GM10248 (cell line): ENCODE results near the gene ACOX3.
"Not testable (repeated sequence)": the region's sequence is repeated elsewhere in the genome, so short reads cannot be mapped to it uniquely, and the experiment has no call there.

Experiments
- CTCF ChIA-PET: fragments of 300-600 bp; sonication (Branson Sonifier 250); formaldehyde crosslinking; extraction: SDS; loops from one replicate; lab custom pipeline; 2021; ENCODE audit warnings: antibody characterized with exemption; lab: Yijun Ruan, JAX
- POLR2A ChIA-PET: fragments of 350-650 bp; sonication (Branson Sonifier 250); formaldehyde crosslinking; extraction: SDS; loops from one replicate; lab custom pipeline; 2020; ENCODE audit warnings: antibody characterized with exemption; lab: Yijun Ruan, JAX
- DNase-seq: peaks from one replicate; pipeline ENCODE4 v3.0.0; 2012; ENCODE audit errors: extremely low spot score
- CTCF ChIP-seq: IDR thresholded peaks from 2 replicates; pipeline ENCODE4 v1.5.1; 2012; ENCODE audit warnings: mild to moderate bottlenecking, low read depth; ENCODE audit errors: extremely low read depth, missing control alignments, control extremely low read depth

ACOX3 gene

GRCh38 chr4:8352368-8353157 is 88.0 kb downstream of the ACOX3 start:
- ChIA-PET POLR2A (no interaction called here), CTCF (interaction anchor here (0.8 kb wide), 1 partner anchor 50 kb away, joined by 3 read pairs; no protein-coding TSS in a partner anchor)
- DNase-seq = no peak
- no peak for TF ChIP-seq CTCF

- POLR2A ChIA-PET = no interaction called here
- no peak for TF ChIP-seq CTCF
- DNase-seq = no peak
- CTCF ChIA-PET = interaction anchor here (0.8 kb wide), 1 partner anchor 51 kb away, joined by 3 read pairs; no protein-coding TSS in a partner anchor
Measured at GRCh38 chr4:8351931-8352367, 88.6 kb downstream of the ACOX3 start.

GRCh38 chr4:8350841-8351461 is 89.6 kb downstream of the ACOX3 start:
- ChIA-PET CTCF (no interaction called here), POLR2A (no interaction called here)
- DNase-seq = no peak
- no peak for TF ChIP-seq CTCF

- no peak for DNase-seq
- ChIA-PET POLR2A (no interaction called here), CTCF (interaction anchor here (0.7 to 1.0 kb wide), 2 partner anchors 12 to 42 kb away, joined by 3 read pairs; no protein-coding TSS in a partner anchor)
- TF ChIP-seq CTCF = no peak
Measured at GRCh38 chr4:8350352-8350751, 90.2 kb downstream of the ACOX3 start.

- no peak for DNase-seq
- TF ChIP-seq CTCF = no peak
- ChIA-PET POLR2A (no interaction called here), CTCF (interaction anchor here (0.7 to 1.0 kb wide), 2 partner anchors 13 to 41 kb away, joined by 3 read pairs; no protein-coding TSS in a partner anchor)
Measured at GRCh38 chr4:8349664-8350236, 90.8 kb downstream of the ACOX3 start.

DNA sequence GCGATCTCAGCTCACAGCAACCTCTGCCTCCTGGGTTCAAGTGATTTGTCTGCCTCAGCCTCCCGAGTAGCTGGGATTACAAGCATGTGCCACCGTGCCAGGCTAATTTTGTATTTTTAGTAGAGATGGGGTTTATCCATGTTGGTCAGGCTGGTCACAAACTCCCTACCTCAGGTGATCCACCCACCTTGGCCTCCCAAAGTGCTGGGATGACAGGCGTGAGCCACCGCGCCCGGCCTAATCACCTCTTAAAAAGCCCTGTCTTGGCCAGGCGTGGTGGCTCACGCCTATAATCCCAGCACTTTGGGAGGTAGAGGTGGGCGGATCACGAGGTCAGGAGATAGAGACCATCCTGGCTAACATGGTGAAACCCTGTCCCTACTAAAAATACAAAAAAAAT is 91.3 kb downstream of the ACOX3 start:
- CTCF ChIA-PET = interaction anchor here (1.0 kb wide), 1 partner anchor 41 kb away, joined by 3 read pairs; no protein-coding TSS in a partner anchor
- DNase-seq, POLR2A ChIA-PET: not testable (repeated sequence)
